ENCODE data around the gene SVOP. TPM values are rescaled to one million over a fixed set of nuclear protein-coding genes. Genes with fewer than 3 reads are reported as not detected.

The SVOP gene
- polyA plus RNA-seq, 3 donors: not detected

- H3K9me3 ChIP-seq (replicated peaks in 1 of 2; ENCODE audit: control insufficient read depth in 1 of 2, insufficient read depth in 1 of 2, low read length in 2 of 2): no peaks in the 10 kb centered on the region
- peaks cover 13 to 34% of the 10 kb centered on the region in 2 donors for H3K36me3 ChIP-seq (replicated peaks in 1 of 2; ENCODE audit: control insufficient read depth in 1 of 2, insufficient read depth in 2 of 2, low read length in 2 of 2)
- H3K4me3 Mint-ChIP-seq: no peak overlapping the region
- H3K27me3 Mint-ChIP-seq (ENCODE audit: low read depth in 3 of 3): peaks cover 0 to 2% (median 1%) of the 10 kb centered on the region in 3 donors
- H3K9me3 Mint-ChIP-seq: peaks cover 0 to 2% (median 0%) of the 10 kb centered on the region in 7 donors
- H3K27ac Mint-ChIP-seq: no peak overlapping the region
- H3K4me1 ChIP-seq (ENCODE audit: control insufficient read depth in 1 of 2, insufficient read depth in 2 of 2, low read length in 2 of 2): peaks cover 14 to 15% of the 10 kb centered on the region in 2 donors
- no peaks in the 10 kb centered on the region for H3K27me3 ChIP-seq (ENCODE audit: control insufficient read depth in 2 of 2, insufficient read depth in 2 of 2, low read length in 2 of 2)
- H4K20me1 ChIP-seq (ENCODE audit: insufficient read depth, low read length): no peaks in the 10 kb centered on the region
- no peak overlapping the region for H2AFZ ChIP-seq (ENCODE audit: insufficient read depth, low read depth, low read length, poor library complexity, severe bottlenecking)
- no peak overlapping the region for H3K4me2 ChIP-seq (replicated peaks; ENCODE audit: extremely low read depth, low read length, poor library complexity, severe bottlenecking)
- TF ChIP-seq CTCF (IDR thresholded peaks at IDR 0.05): no peak
- DNase-seq: no peak
- peaks cover 25 to 27% of the 10 kb centered on the region in 2 donors for H3K36me3 Mint-ChIP-seq
- H3K79me2 ChIP-seq (ENCODE audit: insufficient read depth, low read length): peaks cover 11% of the 10 kb centered on the region
- H3K4me1 Mint-ChIP-seq: peaks cover 15% of the 10 kb centered on the region
- no peak overlapping the region for H3K27ac ChIP-seq (ENCODE audit: low read depth in 1 of 2, low read length in 2 of 2)
- H3K4me3 ChIP-seq (replicated peaks in 1 of 3; ENCODE audit: low read depth in 2 of 3, low read length in 3 of 3): no peak overlapping the region
- 86% methylated on average over 1 of the region's 1 CpG for WGBS (ENCODE audit: insufficient coverage)
- intact Hi-C loops (cut with micrococcal nuclease): no loop called here
- H3K9ac ChIP-seq (ENCODE audit: insufficient read depth, low read length, poor library complexity, severe bottlenecking): no peak overlapping the region
Measured at GRCh38 chr12:109057376-109057775, 36.5 kb upstream of the SVOP start.

GRCh38 chr12:109056891-109057290 is 36.0 kb upstream of the SVOP start:
- DNase-seq: no peak
- H3K27me3 Mint-ChIP-seq (ENCODE audit: low read depth in 3 of 3): peaks cover 0 to 2% (median 0%) of the 10 kb centered on the region in 3 donors
- peaks cover 22 to 27% of the 10 kb centered on the region in 2 donors for H3K36me3 Mint-ChIP-seq
- H3K4me1 ChIP-seq (ENCODE audit: control insufficient read depth in 1 of 2, insufficient read depth in 2 of 2, low read length in 2 of 2): peaks cover 17 to 18% of the 10 kb centered on the region in 2 donors
- TF ChIP-seq CTCF (IDR thresholded peaks at IDR 0.05): no peak
- no peak overlapping the region for H2AFZ ChIP-seq (ENCODE audit: insufficient read depth, low read depth, low read length, poor library complexity, severe bottlenecking)
- no peaks in the 10 kb centered on the region for H4K20me1 ChIP-seq (ENCODE audit: insufficient read depth, low read length)
- H3K27ac Mint-ChIP-seq: no peak overlapping the region
- peaks cover 13 to 34% of the 10 kb centered on the region in 2 donors for H3K36me3 ChIP-seq (replicated peaks in 1 of 2; ENCODE audit: control insufficient read depth in 1 of 2, insufficient read depth in 2 of 2, low read length in 2 of 2)
- no peak overlapping the region for H3K9ac ChIP-seq (ENCODE audit: insufficient read depth, low read length, poor library complexity, severe bottlenecking)
- H3K79me2 ChIP-seq (ENCODE audit: insufficient read depth, low read length): peaks cover 11% of the 10 kb centered on the region
- H3K4me3 ChIP-seq (replicated peaks in 1 of 3; ENCODE audit: low read depth in 2 of 3, low read length in 3 of 3): no peak overlapping the region
- peaks cover 0 to 2% (median 0%) of the 10 kb centered on the region in 7 donors for H3K9me3 Mint-ChIP-seq
- no CpG with 5 or more reads among the region's 3 CpGs for WGBS (ENCODE audit: insufficient coverage)
- H3K27me3 ChIP-seq (ENCODE audit: control insufficient read depth in 2 of 2, insufficient read depth in 2 of 2, low read length in 2 of 2): no peaks in the 10 kb centered on the region
- intact Hi-C loops (cut with micrococcal nuclease): no loop called here
- H3K27ac ChIP-seq (ENCODE audit: low read depth in 1 of 2, low read length in 2 of 2): no peak overlapping the region
- peaks cover 18% of the 10 kb centered on the region for H3K4me1 Mint-ChIP-seq
- H3K4me3 Mint-ChIP-seq: no peak overlapping the region
- H3K9me3 ChIP-seq (replicated peaks in 1 of 2; ENCODE audit: control insufficient read depth in 1 of 2, insufficient read depth in 1 of 2, low read length in 2 of 2): no peaks in the 10 kb centered on the region
- no peak overlapping the region for H3K4me2 ChIP-seq (replicated peaks; ENCODE audit: extremely low read depth, low read length, poor library complexity, severe bottlenecking)

Measured in CD14-positive monocyte (primary cell).